K562 (cell line): ENCODE measurements around the gene CACNA2D3. TPM values are rescaled to one million over a fixed set of nuclear protein-coding genes. Genes with fewer than 3 reads are reported as not detected.

Experiments
- ATAC-seq: fragments of 200-7000 bp; cut with Tn5 transposase; 3 replicates; pipeline ENCODE4 v1.9.1; 2020; ENCODE audit warnings: moderate library complexity
- BruUV-seq: library from RNA; stranded (reverse); fragments of 400-500 nt; replicated peaks from 2 replicates; lab custom pipeline; 2021; lab: Mats Ljungman, UMichigan
- CTCF ChIA-PET: fragments of 300-600 bp; formaldehyde crosslinking; extraction: SDS; loops from one replicate; lab custom pipeline; 2021; ENCODE audit warnings: low intra/inter-chr PET ratio; lab: Yijun Ruan, JAX
- POLR2A ChIA-PET: fragments of 300-600, 350-650 bp; sonication (Branson Sonifier 250); formaldehyde crosslinking; extraction: SDS; loops from one replicate; lab custom pipeline; 2021; ENCODE audit warnings: antibody characterized with exemption, inconsistent platforms; lab: Yijun Ruan, JAX
- DNase-seq, 4 experiments: peaks; one replicate each; pipeline versions ENCODE4 v3.0.0 to v3.0.0-alpha.2; 2011 to 2018; ENCODE audit warnings: low spot score in 3 of 4, mixed read lengths in 3 of 4; ENCODE audit errors: extremely low read depth in 1 of 4
- FAIRE-seq: peaks from 2 replicates; lab custom pipeline; 2011; peaks lifted over from hg19 to GRCh38; lab: Jason Lieb, UNC
- H2AFZ ChIP-seq: 2 replicates; pipeline ENCODE4 v1.6.0; 2011; ENCODE audit warnings: low read depth, low read length, control low read depth, inconsistent platforms
- H3K27ac ChIP-seq: fragments of 200-600 bp; 3 replicates; pipeline ENCODE4 v1.8.0; 2011; ENCODE audit warnings: low read depth, mild to moderate bottlenecking, control low read depth, inconsistent platforms, low read length, moderate library complexity, mixed read lengths; ENCODE audit errors: extremely low read depth
- H3K27me3 ChIP-seq, 2 experiments: fragments of 300-600 bp in 1 of 2; 2 replicates in 1 of 2; 3 replicates in 1 of 2; pipeline versions ENCODE4 v1.6.0 to v1.8.0; 2011; ENCODE audit warnings: inconsistent platforms in 2 of 2, low read length in 2 of 2, mild to moderate bottlenecking in 1 of 2, mixed read lengths in 1 of 2, moderate library complexity in 1 of 2; ENCODE audit not compliant: control insufficient read depth in 2 of 2, insufficient read depth in 2 of 2
- H3K36me3 ChIP-seq: fragments of 300-600 bp; 3 replicates; pipeline ENCODE4 v1.8.0; 2011; ENCODE audit warnings: mild to moderate bottlenecking, low read length, inconsistent platforms; ENCODE audit not compliant: control insufficient read depth, insufficient read depth
- H3K4me1 ChIP-seq, 2 experiments: fragments of 200-600 bp in 1 of 2; replicated peaks in 1 of 2; 2 replicates in 1 of 2; 3 replicates in 1 of 2; pipeline versions ENCODE4 v1.5.1 to v1.8.0; 2011; ENCODE audit warnings: inconsistent platforms in 2 of 2, low read length in 2 of 2, mild to moderate bottlenecking in 1 of 2, mixed read lengths in 1 of 2, moderate library complexity in 1 of 2; ENCODE audit not compliant: control insufficient read depth in 2 of 2, insufficient read depth in 2 of 2
- H3K4me2 ChIP-seq: 2 replicates; pipeline ENCODE4 v1.6.1; 2011; ENCODE audit warnings: low read length, control low read depth, inconsistent platforms, mixed read lengths; ENCODE audit not compliant: insufficient read depth
- H3K4me3 ChIP-seq: fragments of 200-600 bp; sonication (generic), shearing (Covaris generic); 2 replicates; pipeline ENCODE4 v1.5.1; 2016; ENCODE audit warnings: control low read depth, inconsistent platforms
- H3K79me2 ChIP-seq: fragments of 200-600 bp; 3 replicates; pipeline ENCODE4 v1.8.0; 2011; ENCODE audit warnings: low read length, inconsistent platforms; ENCODE audit not compliant: control insufficient read depth, insufficient read depth
- H3K9ac ChIP-seq, 2 experiments: 2 replicates each; pipeline versions ENCODE4 v1.6.0 to v1.6.1; 2011; ENCODE audit warnings: low read depth in 2 of 2, low read length in 2 of 2, control low read depth in 1 of 2, inconsistent platforms in 1 of 2, mild to moderate bottlenecking in 1 of 2, mixed read lengths in 1 of 2; ENCODE audit not compliant: insufficient read depth in 1 of 2
- H3K9me1 ChIP-seq: one replicate; pipeline ENCODE4 v1.6.0; 2011; ENCODE audit warnings: inconsistent platforms, mild to moderate bottlenecking, low read length, moderate library complexity; ENCODE audit not compliant: control insufficient read depth, insufficient read depth
- H3K9me3 ChIP-seq: replicated peaks from 2 replicates; pipeline ENCODE4 v1.5.1; 2011; ENCODE audit warnings: low read depth, low read length, inconsistent platforms; ENCODE audit not compliant: control insufficient read depth, insufficient read depth
- H4K20me1 ChIP-seq: replicated peaks from 2 replicates; pipeline ENCODE4 v1.6.1; 2011; ENCODE audit warnings: low read length, inconsistent platforms, mixed read lengths; ENCODE audit not compliant: control insufficient read depth, insufficient read depth
- EWSR1 ChIP-seq: fragments of 450-650 bp; IDR thresholded peaks from 2 replicates; pipeline ENCODE4 v1.6.1; 2018; ENCODE audit warnings: borderline replicate concordance, mild to moderate bottlenecking, low read depth, moderate library complexity; ENCODE audit not compliant: partially characterized antibody
- EZH2 ChIP-seq: IDR thresholded peaks from 2 replicates; pipeline ENCODE4 v1.6.1; 2012; ENCODE audit warnings: low read depth, mild to moderate bottlenecking, inconsistent platforms, low read length, borderline replicate concordance
- FOXP1 ChIP-seq: sonication (generic); formaldehyde crosslinking; IDR thresholded peaks from 2 replicates; pipeline ENCODE4 v1.8.0; 2022; ENCODE audit warnings: mild to moderate bottlenecking, missing genetic modification reagents
- HMG20B ChIP-seq: fragments of 250-450 bp; sonication (Bioruptor Pico); IDR thresholded peaks from 2 replicates; pipeline ENCODE4 v1.5.0; 2021; ENCODE audit warnings: mild to moderate bottlenecking
- PHB2 ChIP-seq: fragments of 450-650 bp; IDR thresholded peaks from 2 replicates; pipeline ENCODE4 v1.6.1; 2017; ENCODE audit warnings: low read depth
- PRPF4 ChIP-seq: fragments of 200-400 bp; formaldehyde crosslinking; IDR thresholded peaks from one replicate; pipeline ENCODE4 v1.6.1; 2017; ENCODE audit warnings: low read length, low read depth, mild to moderate bottlenecking; ENCODE audit not compliant: insufficient read depth, poor library complexity, severe bottlenecking
- SPI1 ChIP-seq: IDR thresholded peaks from 2 replicates; pipeline ENCODE4 v1.6.1; 2011; ENCODE audit warnings: low read depth, low read length, control low read depth, borderline replicate concordance
- STAT5A ChIP-seq: IDR thresholded peaks from 2 replicates; pipeline ENCODE4 v1.6.1; 2012; ENCODE audit warnings: low read length, inconsistent platforms, borderline replicate concordance
- STAT6 ChIP-seq: sonication (generic); formaldehyde crosslinking; IDR thresholded peaks from 2 replicates; pipeline ENCODE4 v1.8.1; 2023; ENCODE audit warnings: mild to moderate bottlenecking, missing genetic modification reagents
- THRA ChIP-seq: fragments of 450-650 bp; IDR thresholded peaks from 2 replicates; pipeline ENCODE4 v1.6.1; 2017; ENCODE audit warnings: mild to moderate bottlenecking, moderate library complexity
- XRCC5 ChIP-seq: fragments of 200-400 bp; formaldehyde crosslinking; IDR thresholded peaks from 2 replicates; pipeline ENCODE4 v1.6.1; 2017; ENCODE audit warnings: low read depth, mild to moderate bottlenecking, low read length
- ZNF239 ChIP-seq: fragments of 250-450 bp; sonication (Bioruptor Pico); IDR thresholded peaks from 2 replicates; pipeline ENCODE4 v1.4.0; 2020; ENCODE audit warnings: mild to moderate bottlenecking
- ZNF609 ChIP-seq: sonication (generic); formaldehyde crosslinking; IDR thresholded peaks from 2 replicates; pipeline ENCODE4 v1.8.1; 2023; ENCODE audit warnings: missing genetic modification reagents, mild to moderate bottlenecking, borderline replicate concordance
- WGBS: fragments of 100-300 bp; shearing (Covaris generic); methylation state at CpG from one replicate; pipeline ENCODE4 v1.1.6; 2016; ENCODE audit warnings: low coverage, mixed read lengths; ENCODE audit not compliant: insufficient coverage; ENCODE audit errors: missing lambda C conversion rate; 5-methylcytosine and 5-hydroxymethylcytosine counted together
- in situ Hi-C: fragments of 300-500 bp; cut with MboI; formaldehyde crosslinking; loops from 4 replicates; pipeline ENCODE4 v1.15.0; 2018; ENCODE audit warnings: inconsistent platforms, mixed read lengths
- intact Hi-C: fragments of 100-400 bp; cut with micrococcal nuclease; formaldehyde crosslinking; loops from 2 replicates; pipeline ENCODE4 v1.14.2; 2022
- polyA plus RNA-seq, 8 experiments: library from polyadenylated mRNA; depleted of rRNA in 4 of 8; stranded (reverse) in 5 of 8; unstranded in 3 of 8; fragments of >200 nt; fragmentation: Nextera tagmentation in 2 of 8; fragmentation: Illumina TruSeq in 1 of 8; extraction: Ambion mirVana in 2 of 8; extraction: Trizol in 1 of 8; gene quantifications; 2 replicates each; pipeline versions ENCODE4 v1.2.1 to v1.2.3, GENCODE V29; 2011 to 2014; ENCODE audit warnings: inconsistent platforms in 1 of 8, missing spikeins in 1 of 8
- total RNA-seq, 7 experiments: library from RNA; depleted of rRNA in 6 of 7; stranded (reverse); fragments of >200 nt in 6 of 7; fragmentation: Illumina TruSeq in 2 of 7; extraction: Trizol in 2 of 7; gene quantifications; 2 replicates each; pipeline versions ENCODE4 v1.2.1 to v1.2.3, GENCODE V29; 2011 to 2021; ENCODE audit warnings: low replicate concordance in 1 of 7

Gene CACNA2D3
- total and polyA plus RNA-seq, 9 of the 15 experiments (the other 6 are each of a cell fraction or from before 2014, with no cell fraction given) = 0.01 TPM; not detected in 8

- Histone ChIP-seq H3K79me2 (no peaks in the 10 kb centered on the region), H3K4me3 (no peak overlapping the region), H3K9ac (no peak overlapping the region), H4K20me1 (no peaks in the 10 kb centered on the region)
- no peak for FAIRE-seq
- intact Hi-C loops = no loop called here
- ATAC-seq = no peak
- no TSS peak for BruUV-seq
- TF ChIP-seq STAT5A (no peak), STAT6 (no peak), ZNF609 (CRISPR knock-in tag) (no peak), ZNF239 (CRISPR knock-in tag) (no peak), HMG20B (CRISPR knock-in tag) (no peak), THRA (no peak), FOXP1 (CRISPR knock-in tag) (no peak), PHB2 (no peak), SPI1 (no peak), PRPF4 (no peak), EWSR1 (no peak), EZH2 (no peak), XRCC5 (no peak)
- TF ChIP-seq, all 486 proteins: peak for 0
- POLR2A ChIA-PET = no interaction called here
- no peaks in the 10 kb centered on the region for H3K4me1 ChIP-seq
- DNase-seq = no peak
- no peaks in the 10 kb centered on the region for H3K9me1 ChIP-seq
- no peaks in the 10 kb centered on the region for H3K36me3 ChIP-seq
- H3K9me3 ChIP-seq = no peaks in the 10 kb centered on the region
- CTCF ChIA-PET = no interaction called here
- 6% methylated on average over 4 of the region's 5 CpGs for WGBS
- no peak overlapping the region for H3K27ac ChIP-seq
- H2AFZ ChIP-seq = no peak overlapping the region
- no peak overlapping the region for H3K4me2 ChIP-seq
- in situ Hi-C loops = no loop called here
- H3K27me3 ChIP-seq = no peaks in the 10 kb centered on the region; a peak in 1 of 5 replicates
Measured at GRCh38 chr3:54321520-54321919, 199.2 kb downstream of the CACNA2D3 start.
